ENCODE data around the gene AKT3. TPM values are rescaled to one million over a fixed set of nuclear protein-coding genes. Genes with fewer than 3 reads are reported as not detected.

AKT3 gene
- total RNA-seq, 1 experiment from 2014 or later = 133 TPM

- TF ChIP-seq EZH2 (IDR thresholded peaks at IDR 0.05; ENCODE audit: low read depth) (no peak), CTCF (conservative IDR thresholded peaks at IDR 0.05) (no peak)
- Histone ChIP-seq H3K9me3 (ENCODE audit: insufficient read depth, low read depth) (no peaks in the 10 kb centered on the region), H3K9me2 (ENCODE audit: insufficient read depth) (no peaks in the 10 kb centered on the region), H3K27ac (no peak overlapping the region), H4K20me1 (ENCODE audit: insufficient read depth) (no peaks in the 10 kb centered on the region), H3K4me3 (no peak overlapping the region), H3K4me1 (replicated peaks; ENCODE audit: insufficient read depth) (no peaks in the 10 kb centered on the region), H3K79me2 (ENCODE audit: low read depth) (peaks cover 50% of the 10 kb centered on the region), H3K36me3 (ENCODE audit: low read depth) (no peaks in the 10 kb centered on the region; the same call in 1 of the 2 replicates), H3F3A (ENCODE audit: insufficient read depth, low read depth) (peaks cover 13% of the 10 kb centered on the region; the same call in 1 of the 2 replicates), H3K27me3 (ENCODE audit: insufficient read depth, low read depth) (no peaks in the 10 kb centered on the region), H3K4me2 (no peak overlapping the region), H2AFZ (no peak overlapping the region)
- BruUV-seq (replicated peaks) = no TSS peak
- DNase-seq = no peak
- ChIA-PET CTCF (no interaction called here), POLR2A (ENCODE audit: unreplicated experiment) (no interaction called here)
- intact Hi-C loops (cut with micrococcal nuclease; ENCODE audit: unreplicated experiment) = no loop called here
Observed at GRCh38 chr1:243726806-243727502, 123.1 kb downstream of the AKT3 start.

DNA sequence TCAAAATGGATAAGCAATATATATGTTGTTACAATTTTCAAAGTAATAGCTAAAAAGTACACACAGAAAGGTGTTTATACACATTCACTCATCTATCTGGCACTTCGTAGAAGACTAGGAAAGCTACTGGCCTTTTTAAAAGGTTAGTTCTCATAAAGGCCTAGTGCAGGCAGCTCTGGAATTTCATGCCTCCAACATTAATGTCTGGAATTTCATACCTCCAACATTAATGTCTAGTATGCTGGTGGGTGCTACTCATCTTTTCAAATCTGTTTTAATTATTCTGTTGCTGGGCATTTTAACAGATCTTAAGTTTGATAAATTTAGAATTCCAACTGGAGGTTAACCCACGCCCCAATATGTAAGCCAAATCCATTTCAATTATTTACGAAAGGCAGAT lies 124.2 kb downstream of the AKT3 start:
- Histone ChIP-seq H3K4me3 (no peak overlapping the region), H3K79me2 (ENCODE audit: low read depth) (peaks cover 42% of the 10 kb centered on the region), H3K27ac (no peak overlapping the region), H3K36me3 (ENCODE audit: low read depth) (no peaks in the 10 kb centered on the region; the same call in 1 of the 2 replicates), H4K20me1 (ENCODE audit: insufficient read depth) (no peaks in the 10 kb centered on the region), H3K4me2 (no peak overlapping the region), H3F3A (ENCODE audit: insufficient read depth, low read depth) (peaks cover 13% of the 10 kb centered on the region; the same call in 1 of the 2 replicates), H3K9me2 (ENCODE audit: insufficient read depth) (no peaks in the 10 kb centered on the region), H3K27me3 (ENCODE audit: insufficient read depth, low read depth) (no peaks in the 10 kb centered on the region), H3K9me3 (ENCODE audit: insufficient read depth, low read depth) (no peaks in the 10 kb centered on the region), H2AFZ (no peak overlapping the region), H3K4me1 (replicated peaks; ENCODE audit: insufficient read depth) (no peaks in the 10 kb centered on the region)
- intact Hi-C loops (cut with micrococcal nuclease; ENCODE audit: unreplicated experiment) = no loop called here
- TF ChIP-seq CTCF (conservative IDR thresholded peaks at IDR 0.05) = no peak
- TF ChIP-seq EZH2 (IDR thresholded peaks at IDR 0.05; ENCODE audit: low read depth) = no peak
- no peak for DNase-seq
- ChIA-PET POLR2A (ENCODE audit: unreplicated experiment) (no interaction called here), CTCF (no interaction called here)
- no TSS peak for BruUV-seq (replicated peaks)

DNA sequence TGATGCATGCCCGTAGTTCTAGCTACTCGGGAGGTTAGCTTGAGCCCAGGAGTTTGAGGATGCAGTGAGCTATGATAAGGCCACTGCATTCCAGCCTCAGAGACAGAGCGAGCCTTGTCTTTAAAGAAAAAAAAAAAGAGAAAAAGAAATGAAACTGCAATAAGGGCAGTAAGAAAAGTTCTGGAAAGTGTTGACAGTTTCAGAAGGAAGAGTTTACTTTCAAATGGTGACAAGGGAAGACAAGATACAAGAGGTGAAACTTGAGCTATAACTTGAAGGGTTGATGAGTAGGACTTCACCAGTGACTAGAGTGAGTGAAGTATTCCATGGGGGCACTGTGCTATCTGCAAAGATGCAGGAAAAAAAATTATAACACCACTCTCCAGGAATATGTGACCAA lies 125.0 kb downstream of the AKT3 start:
- Histone ChIP-seq H3F3A (ENCODE audit: insufficient read depth, low read depth) (peaks cover 13% of the 10 kb centered on the region; the same call in 1 of the 2 replicates), H3K9me2 (ENCODE audit: insufficient read depth) (no peaks in the 10 kb centered on the region), H3K36me3 (ENCODE audit: low read depth) (no peaks in the 10 kb centered on the region; the same call in 1 of the 2 replicates), H3K27ac (no peak overlapping the region), H3K27me3 (ENCODE audit: insufficient read depth, low read depth) (no peaks in the 10 kb centered on the region), H3K9me3 (ENCODE audit: insufficient read depth, low read depth) (no peaks in the 10 kb centered on the region), H3K4me1 (replicated peaks; ENCODE audit: insufficient read depth) (peaks cover under 1% of the 10 kb centered on the region; the same call in 1 of the 2 replicates), H3K79me2 (ENCODE audit: low read depth) (peaks cover 42% of the 10 kb centered on the region), H3K4me2 (no peak overlapping the region), H4K20me1 (ENCODE audit: insufficient read depth) (no peaks in the 10 kb centered on the region), H2AFZ (no peak overlapping the region), H3K4me3 (no peak overlapping the region)
- CTCF ChIA-PET = interaction anchor here (0.7 kb wide), 1 partner anchor 92 kb away, joined by 3 read pairs; no protein-coding TSS in a partner anchor
- TF ChIP-seq CTCF (conservative IDR thresholded peaks at IDR 0.05) (no peak), EZH2 (IDR thresholded peaks at IDR 0.05; ENCODE audit: low read depth) (no peak)
- DNase-seq = no peak
- POLR2A ChIA-PET (ENCODE audit: unreplicated experiment) = no interaction called here
- intact Hi-C loops (cut with micrococcal nuclease; ENCODE audit: unreplicated experiment) = no loop called here
- BruUV-seq (replicated peaks) = no TSS peak

All from PC-9 (cell line).